HL-60 (cell line): ENCODE data around the gene GOLPH3L.

ENCODE experiments used
- DNase-seq, 2 experiments: peaks; one replicate each; pipeline ENCODE4 v3.0.0-alpha.2; 2010 to 2020; ENCODE audit warnings: low read depth in 1 of 2, low spot score in 1 of 2
- H3K27ac ChIP-seq: fragments of 250-450 bp; sonication (Bioruptor Pico); replicated peaks from 2 replicates; pipeline ENCODE4 v1.5.1; 2020; ENCODE audit warnings: mild to moderate bottlenecking, moderate library complexity
- H3K27me3 ChIP-seq: fragments of 250-450 bp; sonication (Bioruptor Pico); 2 replicates; pipeline ENCODE4 v1.5.1; 2021; ENCODE audit warnings: mild to moderate bottlenecking, moderate library complexity; ENCODE audit not compliant: insufficient read depth, poor library complexity, severe bottlenecking
- H3K4me3 ChIP-seq: replicated peaks from 2 replicates; pipeline ENCODE4 v1.5.1; 2011; ENCODE audit warnings: mild to moderate bottlenecking, control low read depth, low read length; ENCODE audit not compliant: insufficient read depth
- CTCF ChIP-seq: IDR thresholded peaks from one replicate; pipeline ENCODE4 v1.5.1; 2011; ENCODE audit warnings: low read length, control low read depth, inconsistent platforms; ENCODE audit not compliant: insufficient read depth
- GABPA ChIP-seq: IDR thresholded peaks from 2 replicates; pipeline ENCODE4 v1.6.1; 2012; ENCODE audit warnings: low read depth
- POLR2AphosphoS5 ChIP-seq: IDR thresholded peaks from 2 replicates; pipeline ENCODE4 v1.6.1; 2012; ENCODE audit warnings: low read depth
- REST ChIP-seq: IDR thresholded peaks from 2 replicates; pipeline ENCODE4 v1.6.1; 2012; ENCODE audit warnings: low read depth; ENCODE audit not compliant: insufficient replicate concordance
- SPI1 ChIP-seq: IDR thresholded peaks from 2 replicates; pipeline ENCODE4 v1.6.1; 2012; ENCODE audit warnings: low read depth, mild to moderate bottlenecking, borderline replicate concordance

GOLPH3L gene

GRCh38 chr1:150613061-150613920, 83.7 kb downstream of the GOLPH3L start:
- no peak overlapping the region for H3K4me3 ChIP-seq
- peak; percentile 64 to 76 for DNase-seq

GRCh38 chr1:150612014-150612345, 85.0 kb downstream of the GOLPH3L start:
- Histone ChIP-seq H3K27ac (peak overlapping the region; percentile 95), H3K4me3 (no peak overlapping the region), H3K27me3 (no peaks in the 10 kb centered on the region)
- TF ChIP-seq GABPA (no peak), SPI1 (no peak), REST (no peak), CTCF (no peak), POLR2AphosphoS5 (no peak)
- no peak for DNase-seq

More at GRCh38 chr1:150613061-150613920, 83.7 kb downstream of the GOLPH3L start:
- H3K27me3 ChIP-seq, result no peaks in the 10 kb centered on the region
- TF ChIP-seq POLR2AphosphoS5, result no peak
- peak; percentile 39 for TF ChIP-seq GABPA
- no peak for TF ChIP-seq REST
- no peak for TF ChIP-seq CTCF
- peak; percentile 98 for TF ChIP-seq SPI1
- H3K27ac ChIP-seq, result peak overlapping the region; percentile 95

GRCh38 chr1:150610576-150610975, 86.4 kb downstream of the GOLPH3L start:
- TF ChIP-seq SPI1, result no peak
- no peak for TF ChIP-seq POLR2AphosphoS5
- no peak for TF ChIP-seq GABPA
- no peak for TF ChIP-seq REST
- TF ChIP-seq CTCF, result no peak
- Histone ChIP-seq H3K27ac (peak overlapping the region; percentile 95), H3K4me3 (no peak overlapping the region), H3K27me3 (no peaks in the 10 kb centered on the region)
- no peak for DNase-seq
